K562 (cell line): ENCODE measurements around the gene ARHGEF9. TPM values are rescaled to one million over a fixed set of nuclear protein-coding genes. Genes with fewer than 3 reads are reported as not detected.
A peak's percentile ranks its signal among the peaks of the same experiment; 100 is the strongest.

ENCODE experiments used
- ATAC-seq: fragments of 200-7000 bp; cut with Tn5 transposase; 3 replicates; pipeline ENCODE4 v1.9.1; 2020; ENCODE audit warnings: moderate library complexity
- BruUV-seq: library from RNA; stranded (reverse); fragments of 400-500 nt; replicated peaks from 2 replicates; lab custom pipeline; 2021; lab: Mats Ljungman, UMichigan
- CTCF ChIA-PET: fragments of 300-600 bp; formaldehyde crosslinking; extraction: SDS; loops from one replicate; lab custom pipeline; 2021; ENCODE audit warnings: low intra/inter-chr PET ratio; lab: Yijun Ruan, JAX
- POLR2A ChIA-PET: fragments of 300-600, 350-650 bp; sonication (Branson Sonifier 250); formaldehyde crosslinking; extraction: SDS; loops from one replicate; lab custom pipeline; 2021; ENCODE audit warnings: antibody characterized with exemption, inconsistent platforms; lab: Yijun Ruan, JAX
- DNase-seq, 4 experiments: peaks; one replicate each; pipeline versions ENCODE4 v3.0.0 to v3.0.0-alpha.2; 2011 to 2018; ENCODE audit warnings: low spot score in 3 of 4, mixed read lengths in 3 of 4; ENCODE audit errors: extremely low read depth in 1 of 4
- FAIRE-seq: peaks from 2 replicates; lab custom pipeline; 2011; peaks lifted over from hg19 to GRCh38; lab: Jason Lieb, UNC
- H2AFZ ChIP-seq: 2 replicates; pipeline ENCODE4 v1.6.0; 2011; ENCODE audit warnings: low read depth, low read length, control low read depth, inconsistent platforms
- H3K27ac ChIP-seq: fragments of 200-600 bp; 3 replicates; pipeline ENCODE4 v1.8.0; 2011; ENCODE audit warnings: low read depth, mild to moderate bottlenecking, control low read depth, inconsistent platforms, low read length, moderate library complexity, mixed read lengths; ENCODE audit errors: extremely low read depth
- H3K27me3 ChIP-seq, 2 experiments: fragments of 300-600 bp in 1 of 2; 2 replicates in 1 of 2; 3 replicates in 1 of 2; pipeline versions ENCODE4 v1.6.0 to v1.8.0; 2011; ENCODE audit warnings: inconsistent platforms in 2 of 2, low read length in 2 of 2, mild to moderate bottlenecking in 1 of 2, mixed read lengths in 1 of 2, moderate library complexity in 1 of 2; ENCODE audit not compliant: control insufficient read depth in 2 of 2, insufficient read depth in 2 of 2
- H3K36me3 ChIP-seq: fragments of 300-600 bp; 3 replicates; pipeline ENCODE4 v1.8.0; 2011; ENCODE audit warnings: mild to moderate bottlenecking, low read length, inconsistent platforms; ENCODE audit not compliant: control insufficient read depth, insufficient read depth
- H3K4me1 ChIP-seq, 2 experiments: fragments of 200-600 bp in 1 of 2; replicated peaks in 1 of 2; 2 replicates in 1 of 2; 3 replicates in 1 of 2; pipeline versions ENCODE4 v1.5.1 to v1.8.0; 2011; ENCODE audit warnings: inconsistent platforms in 2 of 2, low read length in 2 of 2, mild to moderate bottlenecking in 1 of 2, mixed read lengths in 1 of 2, moderate library complexity in 1 of 2; ENCODE audit not compliant: control insufficient read depth in 2 of 2, insufficient read depth in 2 of 2
- H3K4me2 ChIP-seq: 2 replicates; pipeline ENCODE4 v1.6.1; 2011; ENCODE audit warnings: low read length, control low read depth, inconsistent platforms, mixed read lengths; ENCODE audit not compliant: insufficient read depth
- H3K4me3 ChIP-seq: fragments of 200-600 bp; sonication (generic), shearing (Covaris generic); 2 replicates; pipeline ENCODE4 v1.5.1; 2016; ENCODE audit warnings: control low read depth, inconsistent platforms
- H3K79me2 ChIP-seq: fragments of 200-600 bp; 3 replicates; pipeline ENCODE4 v1.8.0; 2011; ENCODE audit warnings: low read length, inconsistent platforms; ENCODE audit not compliant: control insufficient read depth, insufficient read depth
- H3K9ac ChIP-seq, 2 experiments: 2 replicates each; pipeline versions ENCODE4 v1.6.0 to v1.6.1; 2011; ENCODE audit warnings: low read depth in 2 of 2, low read length in 2 of 2, control low read depth in 1 of 2, inconsistent platforms in 1 of 2, mild to moderate bottlenecking in 1 of 2, mixed read lengths in 1 of 2; ENCODE audit not compliant: insufficient read depth in 1 of 2
- H3K9me1 ChIP-seq: one replicate; pipeline ENCODE4 v1.6.0; 2011; ENCODE audit warnings: inconsistent platforms, mild to moderate bottlenecking, low read length, moderate library complexity; ENCODE audit not compliant: control insufficient read depth, insufficient read depth
- H3K9me3 ChIP-seq: replicated peaks from 2 replicates; pipeline ENCODE4 v1.5.1; 2011; ENCODE audit warnings: low read depth, low read length, inconsistent platforms; ENCODE audit not compliant: control insufficient read depth, insufficient read depth
- H4K20me1 ChIP-seq: replicated peaks from 2 replicates; pipeline ENCODE4 v1.6.1; 2011; ENCODE audit warnings: low read length, inconsistent platforms, mixed read lengths; ENCODE audit not compliant: control insufficient read depth, insufficient read depth
- E4F1 ChIP-seq: fragments of 250-450 bp; sonication (Bioruptor Pico); IDR thresholded peaks from 2 replicates; pipeline ENCODE4 v1.5.0; 2021; ENCODE audit warnings: mild to moderate bottlenecking, borderline replicate concordance
- HLTF ChIP-seq: fragments of 450-650 bp; IDR thresholded peaks from 2 replicates; pipeline ENCODE4 v1.6.1; 2016
- HNRNPH1 ChIP-seq: fragments of 200-400 bp; formaldehyde crosslinking; optimal IDR thresholded peaks from 2 replicates; pipeline ENCODE3; 2017; ENCODE audit warnings: low read depth, mild to moderate bottlenecking, low read length, moderate library complexity
- HOXB6 ChIP-seq: fragments of 250-450 bp; sonication (Bioruptor Pico); IDR thresholded peaks from 2 replicates; pipeline ENCODE4 v1.5.1; 2022; ENCODE audit warnings: mild to moderate bottlenecking, borderline replicate concordance
- NELFE ChIP-seq: IDR thresholded peaks from 2 replicates; pipeline ENCODE4 v1.6.1; 2011; ENCODE audit warnings: mild to moderate bottlenecking; ENCODE audit not compliant: insufficient read depth, insufficient read length
- NFYB ChIP-seq: IDR thresholded peaks from 2 replicates; pipeline ENCODE4 v1.6.1; 2011; ENCODE audit warnings: mild to moderate bottlenecking, moderate library complexity; ENCODE audit not compliant: insufficient read length; ENCODE audit errors: extremely low read depth
- SAP30 ChIP-seq: fragments of 200-600 bp; sonication (generic); IDR thresholded peaks from 2 replicates; pipeline ENCODE4 v1.6.1; 2012; ENCODE audit warnings: borderline replicate concordance, low read depth, mild to moderate bottlenecking, moderate library complexity, low read length, control low read depth, inconsistent platforms; ENCODE audit not compliant: insufficient read depth, poor library complexity, severe bottlenecking
- SP1 ChIP-seq: sonication (generic); formaldehyde crosslinking; IDR thresholded peaks from 2 replicates; pipeline ENCODE4 v1.8.1; 2022; ENCODE audit warnings: mild to moderate bottlenecking, missing genetic modification reagents
- TAL1 ChIP-seq: fragments of 450-650 bp; IDR thresholded peaks from 2 replicates; pipeline ENCODE4 v1.6.1; 2016; ENCODE audit warnings: mild to moderate bottlenecking
- ZBTB5 ChIP-seq: fragments of 450-650 bp; IDR thresholded peaks from 2 replicates; pipeline ENCODE4 v1.6.1; 2017; ENCODE audit warnings: antibody characterized with exemption
- ZNF586 ChIP-seq: fragments of 450-650 bp; formaldehyde crosslinking; conservative IDR thresholded peaks from 2 replicates; pipeline ENCODE4 v1.4.0; 2020; ENCODE audit warnings: mild to moderate bottlenecking, moderate library complexity
- WGBS: fragments of 100-300 bp; shearing (Covaris generic); methylation state at CpG from one replicate; pipeline ENCODE4 v1.1.6; 2016; ENCODE audit warnings: low coverage, mixed read lengths; ENCODE audit not compliant: insufficient coverage; ENCODE audit errors: missing lambda C conversion rate; 5-methylcytosine and 5-hydroxymethylcytosine counted together
- in situ Hi-C: fragments of 300-500 bp; cut with MboI; formaldehyde crosslinking; loops from 4 replicates; pipeline ENCODE4 v1.15.0; 2018; ENCODE audit warnings: inconsistent platforms, mixed read lengths
- intact Hi-C: fragments of 100-400 bp; cut with micrococcal nuclease; formaldehyde crosslinking; loops from 2 replicates; pipeline ENCODE4 v1.14.2; 2022
- polyA plus RNA-seq, 8 experiments: library from polyadenylated mRNA; depleted of rRNA in 4 of 8; stranded (reverse) in 5 of 8; unstranded in 3 of 8; fragments of >200 nt; fragmentation: Nextera tagmentation in 2 of 8; fragmentation: Illumina TruSeq in 1 of 8; extraction: Ambion mirVana in 2 of 8; extraction: Trizol in 1 of 8; gene quantifications; 2 replicates each; pipeline versions ENCODE4 v1.2.1 to v1.2.3, GENCODE V29; 2011 to 2014; ENCODE audit warnings: inconsistent platforms in 1 of 8, missing spikeins in 1 of 8
- total RNA-seq, 7 experiments: library from RNA; depleted of rRNA in 6 of 7; stranded (reverse); fragments of >200 nt in 6 of 7; fragmentation: Illumina TruSeq in 2 of 7; extraction: Trizol in 2 of 7; gene quantifications; 2 replicates each; pipeline versions ENCODE4 v1.2.1 to v1.2.3, GENCODE V29; 2011 to 2021; ENCODE audit warnings: low replicate concordance in 1 of 7

ARHGEF9 gene
- total and polyA plus RNA-seq, 9 of the 15 experiments (the other 6 are each of a cell fraction or from before 2014, with no cell fraction given) = 0.09 to 0.24 (median 0.15) TPM; not detected in 2

DNA sequence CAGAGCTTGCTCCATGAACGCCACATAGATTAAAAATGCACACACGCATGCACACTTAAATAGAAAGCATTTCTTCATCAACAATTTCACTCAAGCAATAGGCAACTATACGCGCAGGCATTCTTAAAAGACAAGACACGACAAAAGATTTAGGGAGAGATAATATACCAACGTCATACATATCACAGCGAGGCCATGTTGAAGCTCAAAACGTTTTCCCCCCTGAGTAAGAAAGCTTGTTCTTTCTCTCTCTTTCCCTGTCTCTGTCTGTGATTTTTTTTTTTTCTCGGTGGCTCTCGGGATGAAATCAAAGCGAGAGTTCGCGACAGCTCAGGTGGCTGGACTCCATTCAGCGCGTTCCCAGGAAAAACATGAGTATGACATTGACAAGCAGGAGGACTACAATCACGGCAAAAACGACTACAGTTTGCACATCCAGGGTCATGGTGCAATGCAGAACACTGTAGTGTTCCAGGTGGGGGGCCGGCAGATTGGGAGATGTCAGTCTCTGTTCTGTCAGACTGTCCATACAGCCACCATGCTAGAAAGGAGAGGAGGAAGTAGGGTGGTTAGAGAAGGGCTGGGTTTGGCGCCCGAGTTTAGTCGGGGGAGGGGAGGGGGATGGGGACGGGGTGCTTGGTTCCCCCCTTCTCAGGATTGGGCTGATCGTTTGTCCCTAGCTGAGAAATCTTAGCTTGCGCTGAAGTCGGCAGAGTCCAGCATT, 30.7 kb downstream of the ARHGEF9 start:
- no peak overlapping the region for H3K4me2 ChIP-seq
- BruUV-seq = no TSS peak
- H3K27me3 ChIP-seq = no peaks in the 10 kb centered on the region
- H3K9me1 ChIP-seq = no peaks in the 10 kb centered on the region
- WGBS = 2% methylated on average over 10 of the region's 25 CpGs
- no peak overlapping the region for H2AFZ ChIP-seq
- H4K20me1 ChIP-seq = no peaks in the 10 kb centered on the region
- H3K36me3 ChIP-seq = no peaks in the 10 kb centered on the region
- peak overlapping the region; percentile 22 for H3K4me3 ChIP-seq
- CTCF ChIA-PET = no interaction called here
- ATAC-seq = no peak
- H3K9me3 ChIP-seq = no peaks in the 10 kb centered on the region
- no peak for TF ChIP-seq NELFE
- no peak for TF ChIP-seq SP1 (CRISPR knock-in tag)
- no peak for TF ChIP-seq HOXB6 (CRISPR knock-in tag)
- TF ChIP-seq HLTF = no peak
- TF ChIP-seq NFYB = no peak
- no peak for TF ChIP-seq HNRNPH1
- TF ChIP-seq E4F1 (CRISPR knock-in tag) = no peak
- TF ChIP-seq ZBTB5 = no peak
- TF ChIP-seq SAP30 = no peak
- no peak for TF ChIP-seq TAL1
- TF ChIP-seq ZNF586 (CRISPR knock-in tag) = no peak
- in situ Hi-C loops = no loop called here
- intact Hi-C loops = no loop called here
- no peaks in the 10 kb centered on the region for H3K79me2 ChIP-seq
- no peak for FAIRE-seq
- H3K4me1 ChIP-seq = no peaks in the 10 kb centered on the region
- no peak overlapping the region for H3K9ac ChIP-seq
- H3K27ac ChIP-seq = no peak overlapping the region
- POLR2A ChIA-PET = no interaction called here
- no peak for DNase-seq
